Measurements from ENCODE around the gene DNAJC5G.
"Not testable (repeated sequence)": the region's sequence is repeated elsewhere in the genome, so short reads cannot be mapped to it uniquely, and the experiment has no call there.

The DNAJC5G gene

GRCh38 chr2:27255187-27255586 lies 20.0 kb upstream of the DNAJC5G start:
- DNase-seq = no peak

DNA sequence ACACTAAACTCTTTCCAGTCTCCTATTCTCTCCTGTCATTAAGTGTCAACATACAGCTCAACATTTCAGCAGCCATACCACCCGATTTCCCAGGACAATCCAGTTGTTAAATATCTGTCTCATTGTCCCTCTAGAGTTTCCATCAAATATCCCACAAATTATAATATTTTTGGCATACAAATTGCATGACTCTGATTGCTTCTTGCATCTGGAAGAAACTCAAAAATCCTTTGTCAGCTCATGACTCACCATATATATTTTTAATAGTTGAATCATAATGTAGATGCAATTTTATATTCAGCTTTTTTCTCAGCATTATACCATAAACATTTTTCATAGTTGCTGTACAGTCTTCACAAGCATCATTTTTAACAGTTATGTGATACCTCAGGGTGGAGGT lies 19.6 kb upstream of the DNAJC5G start:
- DNase-seq = no peak

GRCh38 chr2:27256855-27257454 lies 18.3 kb upstream of the DNAJC5G start:
- DNase-seq = no peak

GRCh38 chr2:27258051-27258450 lies 17.2 kb upstream of the DNAJC5G start:
- DNase-seq = no peak

- DNase-seq = no peak
Measured at GRCh38 chr2:27261241-27261925, 13.8 kb upstream of the DNAJC5G start.

DNA sequence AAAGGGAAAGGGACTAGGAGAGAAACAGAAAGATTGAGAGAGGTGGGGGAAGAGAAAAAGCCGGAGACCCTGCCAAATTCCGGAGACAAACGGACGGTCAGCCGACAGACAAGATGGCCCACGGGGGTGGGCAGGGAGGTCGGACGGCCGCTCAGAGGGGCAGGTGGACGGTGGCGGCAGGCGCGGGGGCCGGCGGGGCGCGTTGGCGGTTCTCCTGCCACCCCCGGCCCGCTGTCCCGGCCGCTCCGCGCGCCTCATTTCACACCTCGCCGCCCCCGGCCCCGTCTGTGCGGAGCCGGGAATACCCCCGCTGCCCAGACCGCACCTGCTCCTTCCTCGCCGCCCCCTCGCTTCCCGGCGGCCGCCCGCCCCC lies 13.3 kb upstream of the DNAJC5G start:
- DNase-seq = no peak

GRCh38 chr2:27262379-27263286 lies 12.6 kb upstream of the DNAJC5G start, which contains the start of gene SLC30A3:
Gene SLC30A3 (minus strand): TSS chr2:27263047. CDS start chr2:27262906, 141 bp downstream.
- peak; percentile 77 to 79 for DNase-seq

DNA sequence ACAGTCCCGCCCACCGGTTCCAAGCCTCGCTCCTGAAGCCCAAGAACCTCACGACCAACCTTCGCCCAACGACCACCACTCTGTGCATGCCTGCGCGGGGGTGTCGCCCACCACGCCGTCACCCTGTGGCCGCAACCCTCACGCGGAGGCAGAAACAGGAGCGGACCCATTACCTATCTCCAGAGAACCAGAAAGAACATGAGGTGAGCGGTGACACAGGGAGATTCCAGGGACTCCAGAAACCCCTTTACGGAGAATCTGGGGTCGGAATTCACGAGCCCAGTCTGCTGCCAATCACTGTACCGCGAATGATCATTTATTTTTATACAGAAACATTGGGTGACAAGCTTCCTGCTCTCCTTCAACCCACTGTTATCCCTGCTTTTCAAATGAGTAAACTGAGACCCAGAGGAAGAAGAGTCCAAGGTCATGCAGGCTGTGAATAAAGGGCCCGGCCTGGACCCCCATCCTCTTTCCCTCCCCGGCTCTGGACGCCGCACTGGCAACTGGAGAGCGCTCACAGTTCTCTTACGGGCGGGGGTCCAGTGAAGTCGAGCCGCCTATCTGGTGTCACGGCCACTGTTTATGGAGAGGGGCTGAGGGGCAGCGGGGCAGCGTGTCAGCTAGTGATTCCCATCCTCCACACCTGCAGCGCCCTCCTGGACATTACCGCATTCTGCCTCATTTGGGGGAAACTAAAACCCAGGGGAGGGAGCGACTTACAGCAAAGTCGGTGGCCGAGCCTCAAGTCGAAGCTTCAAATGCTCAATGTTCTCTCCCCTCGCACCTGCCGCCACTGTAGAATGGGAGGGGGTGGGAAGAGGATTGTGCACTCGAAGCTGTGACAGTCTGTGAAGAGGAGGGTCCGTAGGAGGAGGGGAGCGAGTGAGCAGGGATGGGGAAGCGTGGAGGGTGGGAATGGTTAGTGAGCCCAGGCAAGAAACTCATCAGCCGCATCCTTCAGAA lies 11.7 kb upstream of the DNAJC5G start:
- no peak for DNase-seq

- no peak for DNase-seq
Measured at GRCh38 chr2:27264253-27264752, 10.9 kb upstream of the DNAJC5G start.

GRCh38 chr2:27264753-27265535 lies 10.3 kb upstream of the DNAJC5G start:
- peak; percentile 72 to 76 for DNase-seq

DNA sequence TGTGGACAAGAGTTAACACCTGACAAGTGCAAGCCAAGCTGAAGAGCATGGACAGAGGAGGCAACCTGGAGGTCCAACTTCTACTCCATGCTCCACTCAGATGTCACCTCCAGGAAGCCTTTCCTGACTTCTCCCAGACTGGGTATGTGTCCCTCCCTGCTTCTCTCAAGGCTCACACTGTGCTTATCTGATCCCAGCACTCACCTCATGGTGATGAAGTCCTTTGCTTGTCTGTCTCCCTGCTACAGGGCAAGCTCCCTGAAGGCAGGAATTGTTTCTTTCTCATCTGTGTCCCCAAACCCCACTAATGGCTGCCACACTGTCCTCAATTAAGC lies 9.7 kb upstream of the DNAJC5G start:
- DNase-seq = no peak

- DNase-seq = not testable (repeated sequence)
Measured at GRCh38 chr2:27268296-27268695, 6.9 kb upstream of the DNAJC5G start.

DNA sequence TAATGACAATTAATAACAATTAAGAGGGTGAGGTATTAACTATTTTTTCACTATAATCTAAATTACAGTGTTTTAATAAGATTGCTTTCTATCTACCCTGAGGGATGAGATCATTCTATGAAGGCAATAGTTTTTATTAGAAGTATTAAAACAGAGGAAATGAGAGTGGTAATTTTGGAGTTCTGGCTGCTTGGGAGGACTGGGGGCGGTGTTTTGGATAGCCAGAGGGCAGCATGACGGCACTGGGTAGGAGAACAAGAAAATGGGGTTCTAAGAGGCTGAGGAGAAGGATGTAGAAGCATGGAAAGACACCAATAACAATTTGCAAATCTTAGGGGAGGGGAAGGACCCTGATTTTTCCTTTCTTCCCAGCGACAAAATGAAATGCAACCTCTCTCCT lies 5.1 kb upstream of the DNAJC5G start:
- DNase-seq = no peak

DNA sequence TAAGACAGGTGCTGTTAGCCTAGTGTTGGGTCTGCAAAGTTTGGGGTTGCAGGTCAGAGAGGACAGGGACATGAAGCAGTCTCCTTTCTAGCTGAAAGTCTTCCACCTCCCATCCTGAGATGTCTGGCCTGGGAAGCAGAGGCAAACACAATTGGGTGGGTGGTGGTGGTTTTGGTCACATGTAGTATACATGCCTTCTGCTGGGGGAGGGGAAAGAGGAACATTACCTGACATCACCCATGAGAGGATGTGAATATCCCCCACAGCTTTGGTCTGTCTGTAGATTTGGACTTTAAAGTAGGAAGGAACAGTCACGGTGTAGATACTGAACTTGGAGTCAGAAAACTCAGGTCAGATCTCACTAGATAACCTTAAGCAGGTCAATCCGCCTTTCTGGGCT lies 4.6 kb upstream of the DNAJC5G start:
- DNase-seq = no peak

DNA sequence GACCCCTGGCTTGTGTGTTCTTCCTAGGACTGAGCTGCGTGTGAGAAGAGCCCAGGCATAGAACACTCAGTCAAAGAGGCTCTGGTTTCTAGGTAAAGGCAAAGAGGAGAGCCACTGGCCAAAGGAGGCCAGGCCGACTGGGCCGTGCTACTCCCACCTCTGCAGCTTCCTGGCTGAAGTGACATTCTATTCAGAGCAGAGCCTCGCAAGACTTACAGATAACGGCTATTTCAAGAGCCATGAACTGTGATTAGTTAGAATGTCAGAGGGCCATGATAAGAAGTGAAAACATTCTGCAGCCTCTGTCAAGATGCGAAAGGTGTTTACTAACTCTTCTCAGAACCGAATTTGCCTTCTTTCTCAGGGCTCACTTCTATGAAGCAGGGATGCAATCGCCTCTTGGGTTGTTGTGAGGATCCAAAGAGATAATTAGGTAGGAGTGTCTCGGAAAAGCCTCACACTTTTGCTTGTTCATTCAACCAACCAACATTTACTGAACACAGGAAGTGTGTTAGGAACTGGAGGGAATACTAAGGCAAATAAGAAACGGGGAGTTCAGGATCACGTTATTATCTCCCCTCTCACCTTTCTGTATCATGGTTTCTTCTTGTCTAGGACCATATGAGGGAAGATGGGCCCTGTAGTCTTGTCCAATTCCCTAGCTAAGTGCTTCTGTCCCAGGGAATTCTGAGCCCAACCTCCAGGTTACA lies 3.4 kb upstream of the DNAJC5G start:
- no peak for DNase-seq

DNA sequence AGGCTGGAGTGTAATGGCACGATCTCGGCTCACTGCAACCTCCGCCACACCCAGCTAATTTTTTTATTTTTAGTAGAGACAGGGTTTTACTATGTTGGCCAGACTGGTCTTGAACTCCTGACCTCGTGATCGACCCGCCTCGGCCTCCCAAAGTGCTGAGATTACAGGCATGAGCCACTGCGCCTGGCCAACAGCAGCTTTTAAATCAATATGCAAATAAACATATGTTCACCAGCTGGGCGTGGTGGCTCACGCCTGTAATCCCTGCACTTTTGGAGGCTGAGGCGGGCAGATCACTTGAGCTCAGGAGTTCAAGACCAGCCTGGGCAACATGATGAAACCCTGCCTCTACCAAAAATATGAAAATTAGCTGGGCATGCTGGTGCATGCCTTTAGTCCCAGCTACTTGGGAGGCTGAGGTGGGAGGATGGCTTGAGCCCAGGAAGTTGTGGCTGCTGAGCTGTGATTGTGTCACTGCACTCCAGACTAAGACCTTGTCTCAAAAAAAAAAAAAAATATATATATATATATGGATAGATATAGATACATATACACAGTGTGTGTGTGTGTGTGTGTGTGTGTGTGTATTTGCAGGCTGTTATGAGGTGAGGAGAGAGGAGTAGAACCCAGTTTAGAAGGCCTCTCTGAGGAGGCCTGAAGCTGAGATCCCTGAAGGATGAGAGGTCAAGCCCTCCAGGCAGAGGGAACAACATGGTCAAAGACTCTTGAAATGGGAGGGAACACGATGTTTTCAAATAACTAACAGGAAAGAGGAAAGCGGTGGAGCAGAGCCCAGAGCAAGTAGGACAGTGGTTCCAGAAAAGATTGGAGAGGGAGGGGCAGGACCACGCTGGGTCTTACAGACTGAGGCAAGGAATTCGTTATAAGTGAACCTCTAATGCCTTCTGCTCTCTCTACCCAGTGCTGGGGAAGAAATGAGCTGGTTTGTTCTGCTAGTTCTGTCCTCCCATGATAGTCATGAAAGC lies 2.4 kb upstream of the DNAJC5G start:
- DNase-seq = not testable (repeated sequence)

GRCh38 chr2:27278010-27278409 lies 2.8 kb downstream of the DNAJC5G start:
- no peak for DNase-seq

DNA sequence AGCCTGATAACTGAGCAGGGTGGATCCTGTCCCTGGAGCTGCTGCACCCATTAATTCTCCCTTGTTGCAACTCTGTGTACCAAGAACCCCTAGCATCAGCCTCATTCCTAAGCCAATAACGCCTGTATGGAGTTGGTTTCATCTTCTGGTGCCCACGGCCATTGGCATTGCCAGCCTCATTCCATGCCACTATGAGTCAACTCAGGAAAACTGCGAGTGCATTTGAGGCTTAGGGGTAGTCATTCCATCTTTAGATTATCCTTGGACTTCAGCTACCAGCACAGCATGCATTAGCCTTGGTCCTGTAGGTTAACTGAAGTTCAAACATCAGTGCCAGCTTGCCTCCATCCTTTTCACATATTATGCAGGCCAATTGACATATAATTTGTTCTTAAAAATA lies 5.6 kb downstream of the DNAJC5G start:
- no peak for DNase-seq

- DNase-seq = no peak
Measured at GRCh38 chr2:27281442-27281841, 6.2 kb downstream of the DNAJC5G start.
